K562 (cell line): Measurements from ENCODE around the gene LIPN. TPM values are rescaled to one million over a fixed set of nuclear protein-coding genes. Genes with fewer than 3 reads are reported as not detected.

Experiments
- ATAC-seq: fragments of 200-7000 bp; cut with Tn5 transposase; 3 replicates; pipeline ENCODE4 v1.9.1; 2020; ENCODE audit warnings: moderate library complexity
- BruUV-seq: library from RNA; stranded (reverse); fragments of 400-500 nt; replicated peaks from 2 replicates; lab custom pipeline; 2021; lab: Mats Ljungman, UMichigan
- CTCF ChIA-PET: fragments of 300-600 bp; formaldehyde crosslinking; extraction: SDS; loops from one replicate; lab custom pipeline; 2021; ENCODE audit warnings: low intra/inter-chr PET ratio; lab: Yijun Ruan, JAX
- POLR2A ChIA-PET: fragments of 300-600, 350-650 bp; sonication (Branson Sonifier 250); formaldehyde crosslinking; extraction: SDS; loops from one replicate; lab custom pipeline; 2021; ENCODE audit warnings: antibody characterized with exemption, inconsistent platforms; lab: Yijun Ruan, JAX
- DNase-seq, 4 experiments: peaks; one replicate each; pipeline versions ENCODE4 v3.0.0 to v3.0.0-alpha.2; 2011 to 2018; ENCODE audit warnings: low spot score in 3 of 4, mixed read lengths in 3 of 4; ENCODE audit errors: extremely low read depth in 1 of 4
- FAIRE-seq: peaks from 2 replicates; lab custom pipeline; 2011; peaks lifted over from hg19 to GRCh38; lab: Jason Lieb, UNC
- H2AFZ ChIP-seq: 2 replicates; pipeline ENCODE4 v1.6.0; 2011; ENCODE audit warnings: low read depth, low read length, control low read depth, inconsistent platforms
- H3K27ac ChIP-seq: fragments of 200-600 bp; 3 replicates; pipeline ENCODE4 v1.8.0; 2011; ENCODE audit warnings: low read depth, mild to moderate bottlenecking, control low read depth, inconsistent platforms, low read length, moderate library complexity, mixed read lengths; ENCODE audit errors: extremely low read depth
- H3K27me3 ChIP-seq, 2 experiments: fragments of 300-600 bp in 1 of 2; 2 replicates in 1 of 2; 3 replicates in 1 of 2; pipeline versions ENCODE4 v1.6.0 to v1.8.0; 2011; ENCODE audit warnings: inconsistent platforms in 2 of 2, low read length in 2 of 2, mild to moderate bottlenecking in 1 of 2, mixed read lengths in 1 of 2, moderate library complexity in 1 of 2; ENCODE audit not compliant: control insufficient read depth in 2 of 2, insufficient read depth in 2 of 2
- H3K36me3 ChIP-seq: fragments of 300-600 bp; 3 replicates; pipeline ENCODE4 v1.8.0; 2011; ENCODE audit warnings: mild to moderate bottlenecking, low read length, inconsistent platforms; ENCODE audit not compliant: control insufficient read depth, insufficient read depth
- H3K4me1 ChIP-seq, 2 experiments: fragments of 200-600 bp in 1 of 2; replicated peaks in 1 of 2; 2 replicates in 1 of 2; 3 replicates in 1 of 2; pipeline versions ENCODE4 v1.5.1 to v1.8.0; 2011; ENCODE audit warnings: inconsistent platforms in 2 of 2, low read length in 2 of 2, mild to moderate bottlenecking in 1 of 2, mixed read lengths in 1 of 2, moderate library complexity in 1 of 2; ENCODE audit not compliant: control insufficient read depth in 2 of 2, insufficient read depth in 2 of 2
- H3K4me2 ChIP-seq: 2 replicates; pipeline ENCODE4 v1.6.1; 2011; ENCODE audit warnings: low read length, control low read depth, inconsistent platforms, mixed read lengths; ENCODE audit not compliant: insufficient read depth
- H3K4me3 ChIP-seq: fragments of 200-600 bp; sonication (generic), shearing (Covaris generic); 2 replicates; pipeline ENCODE4 v1.5.1; 2016; ENCODE audit warnings: control low read depth, inconsistent platforms
- H3K79me2 ChIP-seq: fragments of 200-600 bp; 3 replicates; pipeline ENCODE4 v1.8.0; 2011; ENCODE audit warnings: low read length, inconsistent platforms; ENCODE audit not compliant: control insufficient read depth, insufficient read depth
- H3K9ac ChIP-seq, 2 experiments: 2 replicates each; pipeline versions ENCODE4 v1.6.0 to v1.6.1; 2011; ENCODE audit warnings: low read depth in 2 of 2, low read length in 2 of 2, control low read depth in 1 of 2, inconsistent platforms in 1 of 2, mild to moderate bottlenecking in 1 of 2, mixed read lengths in 1 of 2; ENCODE audit not compliant: insufficient read depth in 1 of 2
- H3K9me1 ChIP-seq: one replicate; pipeline ENCODE4 v1.6.0; 2011; ENCODE audit warnings: inconsistent platforms, mild to moderate bottlenecking, low read length, moderate library complexity; ENCODE audit not compliant: control insufficient read depth, insufficient read depth
- H3K9me3 ChIP-seq: replicated peaks from 2 replicates; pipeline ENCODE4 v1.5.1; 2011; ENCODE audit warnings: low read depth, low read length, inconsistent platforms; ENCODE audit not compliant: control insufficient read depth, insufficient read depth
- H4K20me1 ChIP-seq: replicated peaks from 2 replicates; pipeline ENCODE4 v1.6.1; 2011; ENCODE audit warnings: low read length, inconsistent platforms, mixed read lengths; ENCODE audit not compliant: control insufficient read depth, insufficient read depth
- CEBPG ChIP-seq, 3 experiments: fragments of 200-800 bp in 1 of 3; sonication (Bioruptor generic) in 1 of 3; sonication (generic) in 1 of 3; formaldehyde crosslinking in 1 of 3; IDR thresholded peaks in 2 of 3; conservative IDR thresholded peaks in 1 of 3; 2 replicates each; pipeline versions ENCODE4 v1.6.1 to v1.8.0; 2016 to 2022; ENCODE audit warnings: missing compliant biosample characterization in 2 of 3, missing genetic modification characterization in 2 of 3, mild to moderate bottlenecking in 1 of 3, missing genetic modification reagents in 1 of 3
- ELK3 ChIP-seq: fragments of 450-650 bp; formaldehyde crosslinking; IDR thresholded peaks from 2 replicates; pipeline ENCODE4 v1.4.0; 2020; ENCODE audit warnings: mild to moderate bottlenecking
- ID3 ChIP-seq, 2 experiments: fragments of 250-450 bp in 1 of 2; fragments of 450-650 bp in 1 of 2; sonication (Bioruptor Pico) in 1 of 2; IDR thresholded peaks; 2 replicates each; pipeline versions ENCODE4 v1.6.1 to v1.8.0; 2016 to 2021; ENCODE audit warnings: mild to moderate bottlenecking in 2 of 2, moderate library complexity in 2 of 2, missing compliant biosample characterization in 1 of 2, missing genetic modification characterization in 1 of 2
- NR2C2 ChIP-seq, 2 experiments: fragments of 200-800 bp in 1 of 2; sonication (Bioruptor generic) in 1 of 2; sonication (generic) in 1 of 2; formaldehyde crosslinking in 1 of 2; IDR thresholded peaks; 2 replicates each; pipeline versions ENCODE4 v1.6.1 to v1.8.0; 2016 to 2022; ENCODE audit warnings: mild to moderate bottlenecking in 1 of 2, missing compliant biosample characterization in 1 of 2, missing genetic modification characterization in 1 of 2, missing genetic modification reagents in 1 of 2
- RAD21 ChIP-seq, 2 experiments: fragments of 250-450 bp in 1 of 2; fragments of 450-650 bp in 1 of 2; sonication (Bioruptor Pico) in 1 of 2; formaldehyde crosslinking in 1 of 2; IDR thresholded peaks in 1 of 2; conservative IDR thresholded peaks in 1 of 2; 2 replicates each; pipeline versions ENCODE4 v1.4.0 to v1.8.0; 2020 to 2022; ENCODE audit warnings: mild to moderate bottlenecking in 2 of 2, moderate library complexity in 1 of 2
- RBM25 ChIP-seq: fragments of 200-400 bp; formaldehyde crosslinking; IDR thresholded peaks from 2 replicates; pipeline ENCODE4 v1.6.1; 2018; ENCODE audit warnings: low read length, low read depth, moderate library complexity; ENCODE audit not compliant: severe bottlenecking
- RBM34 ChIP-seq: fragments of 200-400 bp; formaldehyde crosslinking; IDR thresholded peaks from 2 replicates; pipeline ENCODE4 v1.6.1; 2018; ENCODE audit warnings: low read length, borderline replicate concordance; ENCODE audit not compliant: insufficient read depth
- SP1 ChIP-seq: sonication (generic); formaldehyde crosslinking; IDR thresholded peaks from 2 replicates; pipeline ENCODE4 v1.8.1; 2022; ENCODE audit warnings: mild to moderate bottlenecking, missing genetic modification reagents
- STAG1 ChIP-seq: sonication (generic); formaldehyde crosslinking; IDR thresholded peaks from 2 replicates; pipeline ENCODE4 v1.5.0; 2020; ENCODE audit warnings: missing genetic modification reagents, borderline replicate concordance
- ZNF23 ChIP-seq: fragments of 250-450 bp; sonication (Bioruptor Pico); IDR thresholded peaks from 2 replicates; pipeline ENCODE4 v1.4.0; 2020; ENCODE audit warnings: mild to moderate bottlenecking
- ZNF347 ChIP-seq: fragments of 450-650 bp; formaldehyde crosslinking; IDR thresholded peaks from 2 replicates; pipeline ENCODE4 v1.4.0; 2020; ENCODE audit warnings: low read depth, mild to moderate bottlenecking, moderate library complexity
- ZNF445 ChIP-seq: fragments of 250-450 bp; sonication (Bioruptor Pico); IDR thresholded peaks from 2 replicates; pipeline ENCODE4 v1.4.0; 2020; ENCODE audit warnings: low read depth, mild to moderate bottlenecking, moderate library complexity
- WGBS: fragments of 100-300 bp; shearing (Covaris generic); methylation state at CpG from one replicate; pipeline ENCODE4 v1.1.6; 2016; ENCODE audit warnings: low coverage, mixed read lengths; ENCODE audit not compliant: insufficient coverage; ENCODE audit errors: missing lambda C conversion rate; 5-methylcytosine and 5-hydroxymethylcytosine counted together
- in situ Hi-C: fragments of 300-500 bp; cut with MboI; formaldehyde crosslinking; loops from 4 replicates; pipeline ENCODE4 v1.15.0; 2018; ENCODE audit warnings: inconsistent platforms, mixed read lengths
- intact Hi-C: fragments of 100-400 bp; cut with micrococcal nuclease; formaldehyde crosslinking; loops from 2 replicates; pipeline ENCODE4 v1.14.2; 2022
- polyA plus RNA-seq, 8 experiments: library from polyadenylated mRNA; depleted of rRNA in 4 of 8; stranded (reverse) in 5 of 8; unstranded in 3 of 8; fragments of >200 nt; fragmentation: Nextera tagmentation in 2 of 8; fragmentation: Illumina TruSeq in 1 of 8; extraction: Ambion mirVana in 2 of 8; extraction: Trizol in 1 of 8; gene quantifications; 2 replicates each; pipeline versions ENCODE4 v1.2.1 to v1.2.3, GENCODE V29; 2011 to 2014; ENCODE audit warnings: inconsistent platforms in 1 of 8, missing spikeins in 1 of 8
- total RNA-seq, 7 experiments: library from RNA; depleted of rRNA in 6 of 7; stranded (reverse); fragments of >200 nt in 6 of 7; fragmentation: Illumina TruSeq in 2 of 7; extraction: Trizol in 2 of 7; gene quantifications; 2 replicates each; pipeline versions ENCODE4 v1.2.1 to v1.2.3, GENCODE V29; 2011 to 2021; ENCODE audit warnings: low replicate concordance in 1 of 7

Gene LIPN
- total and polyA plus RNA-seq, 9 of the 15 experiments (the other 6 are each of a cell fraction or from before 2014, with no cell fraction given), result not detected

GRCh38 chr10:88802523-88803285 is 42.9 kb downstream of the LIPN start, which contains the start of gene LIPM (continued):
- TF ChIP-seq STAG1 (CRISPR knock-in tag) (no peak), ZNF23 (no peak), ID3 (CRISPR knock-in tag; IDR thresholded peaks at IDR 0.05) (no peak), ID3 (tag; IDR thresholded peaks at IDR 0.05) (no peak), ELK3 (CRISPR knock-in tag) (no peak)

GRCh38 chr10:88803641-88804040 is 43.8 kb downstream of the LIPN start:
- Histone ChIP-seq H4K20me1 (no peaks in the 10 kb centered on the region), H3K9me1 (no peaks in the 10 kb centered on the region), H3K9ac (no peak overlapping the region), H2AFZ (no peak overlapping the region), H3K36me3 (no peaks in the 10 kb centered on the region), H3K4me3 (no peak overlapping the region), H3K79me2 (no peaks in the 10 kb centered on the region), H3K9me3 (no peaks in the 10 kb centered on the region), H3K4me2 (no peak overlapping the region), H3K27ac (no peak overlapping the region), H3K4me1 (no peaks in the 10 kb centered on the region), H3K27me3 (no peaks in the 10 kb centered on the region)
- BruUV-seq, result no TSS peak
- FAIRE-seq (no peak), DNase-seq (no peak), ATAC-seq (no peak)
- in situ Hi-C loops (no loop called here), intact Hi-C loops (no loop called here)
- POLR2A ChIA-PET, result no interaction called here
- CTCF ChIA-PET, result no interaction called here
- TF ChIP-seq CEBPG (CRISPR knock-in tag; IDR thresholded peaks at IDR 0.05) (no peak), CEBPG (tag; conservative IDR thresholded peaks at IDR 0.05 in 1 of 2, IDR thresholded peaks at IDR 0.05 in 1 of 2) (no peak), RAD21 (CRISPR knock-in tag; conservative IDR thresholded peaks at IDR 0.05 in 1 of 2, IDR thresholded peaks at IDR 0.05 in 1 of 2) (no peak), SP1 (CRISPR knock-in tag) (no peak), ZNF347 (CRISPR knock-in tag) (no peak), RBM25 (no peak), RBM34 (no peak), NR2C2 (CRISPR knock-in tag; IDR thresholded peaks at IDR 0.05) (no peak), NR2C2 (tag; IDR thresholded peaks at IDR 0.05) (no peak), ZNF445 (CRISPR knock-in tag) (no peak)
- 0% methylated on average over 2 of the region's 2 CpGs for WGBS
